Loucy (cell line): ENCODE measurements around the gene TAF4B.

Experiments
- H2AFZ ChIP-seq: fragments of 200-600 bp; sonication (generic); 2 replicates; pipeline ENCODE4 v1.6.0; 2016; ENCODE audit warnings: antibody characterized with exemption, mild to moderate bottlenecking, low read length, moderate library complexity
- H3F3A ChIP-seq: fragments of 200-600 bp; 2 replicates; pipeline ENCODE4 v1.6.0; 2016; ENCODE audit warnings: antibody characterized with exemption, low read depth, mild to moderate bottlenecking
- H3K27me3 ChIP-seq: fragments of 200-600 bp; sonication (generic); 2 replicates; pipeline ENCODE4 v1.6.1; 2014; ENCODE audit warnings: low read length, mild to moderate bottlenecking; ENCODE audit not compliant: insufficient read depth, poor library complexity, severe bottlenecking
- H3K36me3 ChIP-seq: fragments of 200-600 bp; sonication (generic); 2 replicates; pipeline ENCODE4 v1.6.1; 2016; ENCODE audit warnings: low read length; ENCODE audit not compliant: insufficient read depth
- H3K4me1 ChIP-seq: fragments of 200-600 bp; sonication (generic); 2 replicates; pipeline ENCODE4 v1.5.1; 2014; ENCODE audit warnings: low read length, mild to moderate bottlenecking; ENCODE audit not compliant: insufficient read depth, poor library complexity, severe bottlenecking
- H3K4me2 ChIP-seq: fragments of 200-600 bp; sonication (generic); 2 replicates; pipeline ENCODE4 v1.6.0; 2014; ENCODE audit warnings: antibody characterized with exemption, low read length, low read depth, mild to moderate bottlenecking; ENCODE audit not compliant: poor library complexity, severe bottlenecking
- H3K4me3 ChIP-seq: fragments of 200-600 bp; sonication (generic); 2 replicates; pipeline ENCODE4 v1.5.1; 2014; ENCODE audit warnings: low read length, mild to moderate bottlenecking, mixed read lengths; ENCODE audit not compliant: poor library complexity, severe bottlenecking
- H3K79me2 ChIP-seq: fragments of 200-600 bp; sonication (generic); 2 replicates; pipeline ENCODE4 v1.6.1; 2014; ENCODE audit warnings: low read length; ENCODE audit not compliant: insufficient read depth
- H3K9ac ChIP-seq: fragments of 200-600 bp; sonication (generic); 2 replicates; pipeline ENCODE4 v1.6.0; 2014; ENCODE audit warnings: mild to moderate bottlenecking, low read depth, low read length, moderate library complexity; ENCODE audit not compliant: poor library complexity, severe bottlenecking
- H3K9me2 ChIP-seq: fragments of 200-600 bp; sonication (generic); replicated peaks from 2 replicates; pipeline ENCODE4 v1.6.1; 2016; ENCODE audit warnings: low read depth, low read length, mixed read lengths
- H3K9me3 ChIP-seq: fragments of 200-600 bp; sonication (generic); 2 replicates; pipeline ENCODE4 v1.6.1; 2014; ENCODE audit warnings: mild to moderate bottlenecking, antibody characterized with exemption, low read length, low read depth; ENCODE audit not compliant: insufficient read depth
- H4K20me1 ChIP-seq: fragments of 200-600 bp; sonication (generic); 2 replicates; pipeline ENCODE4 v1.6.0; 2014; ENCODE audit warnings: antibody characterized with exemption, low read length, mild to moderate bottlenecking; ENCODE audit not compliant: insufficient read depth, poor library complexity, severe bottlenecking
- CTCF ChIP-seq: fragments of 200-600 bp; sonication (generic); conservative IDR thresholded peaks from 2 replicates; pipeline ENCODE4 v1.5.1; 2014; ENCODE audit warnings: mild to moderate bottlenecking, antibody characterized with exemption, low read length
- EZH2phosphoT487 ChIP-seq: fragments of 200-600 bp; IDR thresholded peaks from 2 replicates; pipeline ENCODE4 v1.6.1; 2018; ENCODE audit warnings: antibody characterized with exemption, mild to moderate bottlenecking, moderate library complexity, borderline replicate concordance

The TAF4B gene

GRCh38 chr18:26414901-26415440, 188.7 kb downstream of the TAF4B start:
- H3K36me3 ChIP-seq: no peaks in the 10 kb centered on the region
- no peaks in the 10 kb centered on the region for H4K20me1 ChIP-seq
- H3K4me1 ChIP-seq: no peaks in the 10 kb centered on the region
- H3F3A ChIP-seq: no peaks in the 10 kb centered on the region
- no peak overlapping the region for H3K4me2 ChIP-seq
- H3K4me3 ChIP-seq: no peak overlapping the region
- H2AFZ ChIP-seq: no peak overlapping the region
- no peak for TF ChIP-seq CTCF
- H3K9me3 ChIP-seq: no peaks in the 10 kb centered on the region
- H3K9me2 ChIP-seq: no peaks in the 10 kb centered on the region
- H3K9ac ChIP-seq: no peak overlapping the region
- H3K27me3 ChIP-seq: no peaks in the 10 kb centered on the region
- H3K79me2 ChIP-seq: no peaks in the 10 kb centered on the region

- Histone ChIP-seq H3K4me2 (no peak overlapping the region), H3K79me2 (no peaks in the 10 kb centered on the region), H3K4me1 (no peaks in the 10 kb centered on the region), H3K36me3 (no peaks in the 10 kb centered on the region), H3K27me3 (no peaks in the 10 kb centered on the region), H4K20me1 (no peaks in the 10 kb centered on the region), H3K9me3 (no peaks in the 10 kb centered on the region), H3F3A (no peaks in the 10 kb centered on the region), H3K9ac (no peak overlapping the region), H2AFZ (no peak overlapping the region), H3K4me3 (no peak overlapping the region), H3K9me2 (no peaks in the 10 kb centered on the region)
- TF ChIP-seq CTCF (no peak), EZH2phosphoT487 (no peak)
Observed at GRCh38 chr18:26415631-26416030, 189.4 kb downstream of the TAF4B start.

GRCh38 chr18:26416652-26417150, 190.5 kb downstream of the TAF4B start:
- Histone ChIP-seq H3F3A (no peaks in the 10 kb centered on the region), H3K4me3 (no peak overlapping the region), H2AFZ (no peak overlapping the region), H4K20me1 (no peaks in the 10 kb centered on the region), H3K4me1 (no peaks in the 10 kb centered on the region), H3K9ac (no peak overlapping the region), H3K79me2 (no peaks in the 10 kb centered on the region), H3K9me2 (no peaks in the 10 kb centered on the region), H3K4me2 (no peak overlapping the region), H3K9me3 (no peaks in the 10 kb centered on the region), H3K36me3 (no peaks in the 10 kb centered on the region), H3K27me3 (no peaks in the 10 kb centered on the region)
- TF ChIP-seq EZH2phosphoT487 (no peak), CTCF (no peak)
